ENCODE results near the gene NTSR1.

NTSR1 gene

GRCh38 chr20:62778601-62779416 lies 70.2 kb downstream of the NTSR1 start:
- in situ Hi-C loops (cut with MboI; ENCODE audit: low sequenced_read_pairs) = loop anchor here (25.0 kb wide), 1 partner anchor 292 kb away; the partner anchor contains the start of gene GATA5

- in situ Hi-C loops (cut with MboI; ENCODE audit: low sequenced_read_pairs) = loop anchor here (25.0 kb wide), 1 partner anchor 292 kb away; the partner anchor contains the start of gene GATA5
Observed at GRCh38 chr20:62779417-62779685, 70.7 kb downstream of the NTSR1 start.

DNA sequence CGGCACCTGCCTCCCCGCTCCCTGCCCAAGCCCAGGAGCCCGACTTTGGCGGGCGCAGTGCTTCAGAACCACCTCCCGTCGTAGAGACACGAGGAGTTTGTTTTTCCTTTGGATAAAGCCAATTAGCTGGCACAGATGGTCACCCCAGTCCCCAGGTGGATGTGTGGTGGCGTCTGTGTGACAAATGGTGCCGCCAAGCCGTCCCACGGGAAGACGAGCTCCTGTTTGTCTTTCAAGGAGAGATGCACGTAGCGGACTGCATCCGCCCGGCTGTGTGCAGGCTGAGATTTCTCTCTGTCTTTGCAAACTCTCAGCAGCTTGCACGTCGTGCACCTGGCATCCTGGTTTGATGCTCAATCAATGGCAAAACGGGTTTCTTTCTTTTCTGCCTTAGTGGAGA lies 71.6 kb downstream of the NTSR1 start:
- in situ Hi-C loops (cut with MboI; ENCODE audit: low sequenced_read_pairs) = loop anchor here (25.0 kb wide), 1 partner anchor 293 kb away; the partner anchor contains the start of gene GATA5

DNA sequence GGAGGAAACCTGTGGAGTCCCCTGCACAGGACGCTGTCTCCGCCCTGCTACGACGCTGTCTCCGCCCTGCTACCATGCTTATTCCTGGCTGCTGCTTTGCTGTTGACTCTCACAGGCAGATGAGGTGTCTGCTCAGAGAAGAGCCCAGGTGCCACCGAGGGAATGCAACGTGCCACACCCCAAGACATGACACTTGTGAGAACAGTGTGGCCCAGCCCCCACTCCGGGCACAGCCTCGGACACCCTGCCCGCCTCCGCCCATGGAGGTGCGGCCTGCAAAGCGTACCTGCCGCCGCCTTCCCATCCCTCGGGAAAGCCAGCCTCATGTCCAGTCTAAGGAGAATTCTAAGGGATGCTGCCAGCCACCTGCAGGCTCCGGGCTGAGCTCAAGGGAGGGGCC lies 72.1 kb downstream of the NTSR1 start:
- in situ Hi-C loops (cut with MboI; ENCODE audit: low sequenced_read_pairs) = loop anchor here (25.0 kb wide), 1 partner anchor 293 kb away; the partner anchor contains the start of gene GATA5

- in situ Hi-C loops (cut with MboI; ENCODE audit: low sequenced_read_pairs) = loop anchor here (25.0 kb wide), 1 partner anchor 295 kb away; the partner anchor contains the start of gene GATA5
Observed at GRCh38 chr20:62782149-62782892, 73.7 kb downstream of the NTSR1 start.

- in situ Hi-C loops (cut with MboI; ENCODE audit: low sequenced_read_pairs) = loop anchor here (25.0 kb wide), 1 partner anchor 296 kb away; the partner anchor contains the start of gene GATA5
Observed at GRCh38 chr20:62782893-62783278, 74.2 kb downstream of the NTSR1 start.

- in situ Hi-C loops (cut with MboI; ENCODE audit: low sequenced_read_pairs) = loop anchor here (25.0 kb wide), 1 partner anchor 297 kb away; the partner anchor contains the start of gene GATA5
Observed at GRCh38 chr20:62784497-62784896, 75.9 kb downstream of the NTSR1 start.

DNA sequence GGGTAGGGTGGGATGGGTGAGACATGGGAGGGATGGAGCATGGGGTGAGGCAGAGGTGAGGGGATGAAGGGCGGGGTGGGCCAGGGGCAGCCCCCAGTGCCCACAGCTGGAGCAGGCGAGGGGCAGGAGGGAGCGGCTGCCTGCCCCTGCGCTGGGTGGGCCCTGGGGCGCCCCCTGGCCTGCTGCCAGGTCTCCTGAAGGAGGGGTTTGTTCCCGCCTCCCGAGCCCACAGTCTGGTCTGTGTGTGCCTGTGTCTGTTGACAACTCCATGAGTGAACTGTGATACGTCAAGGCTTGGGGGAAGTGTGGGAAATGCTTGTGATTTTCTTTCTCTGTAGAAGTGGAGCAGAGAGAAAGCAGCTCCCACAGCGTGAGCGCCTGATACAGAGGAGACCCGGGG lies 76.8 kb downstream of the NTSR1 start:
- in situ Hi-C loops (cut with MboI; ENCODE audit: low sequenced_read_pairs) = loop anchor here (25.0 kb wide), 1 partner anchor 298 kb away; the partner anchor contains the start of gene GATA5

- in situ Hi-C loops (cut with MboI; ENCODE audit: low sequenced_read_pairs) = loop anchor here (25.0 kb wide), 1 partner anchor 299 kb away; the partner anchor contains the start of gene GATA5
Observed at GRCh38 chr20:62786157-62786556, 77.5 kb downstream of the NTSR1 start.

- in situ Hi-C loops (cut with MboI; ENCODE audit: low sequenced_read_pairs) = loop anchor here (25.0 kb wide), 1 partner anchor 300 kb away; the partner anchor contains the start of gene GATA5
Observed at GRCh38 chr20:62787321-62787720, 78.7 kb downstream of the NTSR1 start.

GRCh38 chr20:62787866-62788265 lies 79.2 kb downstream of the NTSR1 start:
- in situ Hi-C loops (cut with MboI; ENCODE audit: low sequenced_read_pairs) = loop anchor here (25.0 kb wide), 1 partner anchor 301 kb away; the partner anchor contains the start of gene GATA5

DNA sequence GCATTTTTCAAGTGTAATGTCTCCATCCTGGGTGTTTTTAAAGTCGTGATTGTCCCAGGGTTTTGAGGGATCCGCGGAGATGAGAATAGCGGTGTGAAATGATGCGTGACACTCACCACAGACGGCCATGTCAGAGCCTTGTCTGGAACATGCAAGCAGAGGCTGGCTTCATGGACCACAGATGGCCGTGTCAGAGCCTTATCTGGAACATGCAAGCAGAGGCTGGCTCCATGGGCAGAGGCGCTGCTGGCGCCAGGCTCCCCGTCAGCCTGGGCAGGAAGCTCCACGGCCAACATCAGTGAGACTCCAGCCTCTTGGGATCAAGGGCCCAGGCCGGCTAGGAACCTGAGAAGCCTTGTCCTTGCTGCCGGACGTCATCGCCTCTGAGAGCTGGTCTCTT lies 80.0 kb downstream of the NTSR1 start:
- in situ Hi-C loops (cut with MboI; ENCODE audit: low sequenced_read_pairs) = loop anchor here (25.0 kb wide), 1 partner anchor 301 kb away; the partner anchor contains the start of gene GATA5

DNA sequence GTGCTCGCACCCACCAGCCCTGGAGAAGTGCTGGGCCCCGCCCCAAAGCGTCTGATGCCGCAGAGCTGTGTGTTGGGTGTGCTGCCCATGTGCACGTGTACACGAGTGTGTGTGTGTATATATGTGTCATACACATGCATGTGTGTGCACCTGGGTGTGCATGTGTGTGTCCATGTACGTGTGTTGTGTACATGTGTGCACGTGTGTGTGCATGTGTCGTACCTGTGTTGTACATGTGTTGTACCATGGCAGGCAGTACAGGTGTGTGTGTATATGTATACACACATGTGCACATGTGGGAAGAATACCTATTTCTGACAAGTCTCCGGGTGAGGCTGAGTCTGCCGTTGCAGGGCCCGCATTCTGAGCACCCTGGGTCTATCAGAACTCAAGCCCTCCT lies 81.4 kb downstream of the NTSR1 start:
- in situ Hi-C loops (cut with MboI; ENCODE audit: low sequenced_read_pairs) = loop anchor here (5.0 to 25.0 kb wide), 2 partner anchors 123 to 303 kb away; partner anchors contain the start of gene GATA5

GRCh38 chr20:62791301-62792181 lies 82.9 kb downstream of the NTSR1 start:
- in situ Hi-C loops (cut with MboI; ENCODE audit: low sequenced_read_pairs) = loop anchor here (5.0 to 25.0 kb wide), 2 partner anchors 124 to 304 kb away; partner anchors contain the start of gene GATA5

- in situ Hi-C loops (cut with MboI; ENCODE audit: low sequenced_read_pairs) = loop anchor here (5.0 to 25.0 kb wide), 2 partner anchors 125 to 305 kb away; partner anchors contain the start of gene GATA5
Observed at GRCh38 chr20:62792182-62792939, 83.7 kb downstream of the NTSR1 start.

- in situ Hi-C loops (cut with MboI; ENCODE audit: low sequenced_read_pairs) = loop anchor here (5.0 to 25.0 kb wide), 2 partner anchors 126 to 306 kb away; partner anchors contain the start of gene GATA5
Observed at GRCh38 chr20:62792940-62793756, 84.5 kb downstream of the NTSR1 start.

DNA sequence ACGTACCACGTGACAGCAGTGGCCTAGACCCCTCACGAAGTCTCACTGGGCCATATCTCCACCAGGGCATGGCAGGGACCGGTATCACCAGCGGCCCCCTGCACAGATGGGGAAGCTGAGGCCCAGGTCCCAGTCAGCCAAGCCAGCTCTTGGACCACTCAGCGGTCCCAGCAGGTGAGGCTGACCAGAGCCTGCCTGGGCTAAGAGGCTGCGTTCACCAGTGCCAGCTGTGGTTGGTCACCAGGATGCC lies 85.0 kb downstream of the NTSR1 start:
- in situ Hi-C loops (cut with MboI; ENCODE audit: low sequenced_read_pairs) = loop anchor here (5.0 to 25.0 kb wide), 2 partner anchors 126 to 306 kb away; partner anchors contain the start of gene GATA5

GRCh38 chr20:62794007-62794724 lies 85.5 kb downstream of the NTSR1 start:
- in situ Hi-C loops (cut with MboI; ENCODE audit: low sequenced_read_pairs) = loop anchor here (5.0 to 25.0 kb wide), 2 partner anchors 127 to 307 kb away; partner anchors contain the start of gene GATA5
